Measurements from ENCODE around the gene CHEK1. TPM values are rescaled to one million over a fixed set of nuclear protein-coding genes. Genes with fewer than 3 reads are reported as not detected.

The CHEK1 gene
- polyA plus RNA-seq, 1 experiment: 33.2 TPM

GRCh38 chr11:125720781-125721180 lies 95.8 kb downstream of the CHEK1 start:
- DNase-seq (ENCODE audit: low read depth, low spot score): no peak
- Histone ChIP-seq H3K27ac (ENCODE audit: low read depth, low read length) (no peak overlapping the region), H3K9me3 (ENCODE audit: control insufficient read depth, insufficient read depth, low read length) (no peaks in the 10 kb centered on the region), H3K4me3 (ENCODE audit: low read depth, low read length) (no peak overlapping the region), H3K27me3 (ENCODE audit: control insufficient read depth, insufficient read depth, low read length) (no peaks in the 10 kb centered on the region)
- ChIA-PET POLR2A (no interaction called here), CTCF (no interaction called here)
- TF ChIP-seq, protein P1, sequence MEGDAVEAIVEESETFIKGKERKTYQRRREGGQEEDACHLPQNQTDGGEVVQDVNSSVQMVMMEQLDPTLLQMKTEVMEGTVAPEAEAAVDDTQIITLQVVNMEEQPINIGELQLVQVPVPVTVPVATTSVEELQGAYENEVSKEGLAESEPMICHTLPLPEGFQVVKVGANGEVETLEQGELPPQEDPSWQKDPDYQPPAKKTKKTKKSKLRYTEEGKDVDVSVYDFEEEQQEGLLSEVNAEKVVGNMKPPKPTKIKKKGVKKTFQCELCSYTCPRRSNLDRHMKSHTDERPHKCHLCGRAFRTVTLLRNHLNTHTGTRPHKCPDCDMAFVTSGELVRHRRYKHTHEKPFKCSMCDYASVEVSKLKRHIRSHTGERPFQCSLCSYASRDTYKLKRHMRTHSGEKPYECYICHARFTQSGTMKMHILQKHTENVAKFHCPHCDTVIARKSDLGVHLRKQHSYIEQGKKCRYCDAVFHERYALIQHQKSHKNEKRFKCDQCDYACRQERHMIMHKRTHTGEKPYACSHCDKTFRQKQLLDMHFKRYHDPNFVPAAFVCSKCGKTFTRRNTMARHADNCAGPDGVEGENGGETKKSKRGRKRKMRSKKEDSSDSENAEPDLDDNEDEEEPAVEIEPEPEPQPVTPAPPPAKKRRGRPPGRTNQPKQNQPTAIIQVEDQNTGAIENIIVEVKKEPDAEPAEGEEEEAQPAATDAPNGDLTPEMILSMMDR (IDR thresholded peaks at IDR 0.05; ENCODE audit: low read depth, low read length): no peak

DNA sequence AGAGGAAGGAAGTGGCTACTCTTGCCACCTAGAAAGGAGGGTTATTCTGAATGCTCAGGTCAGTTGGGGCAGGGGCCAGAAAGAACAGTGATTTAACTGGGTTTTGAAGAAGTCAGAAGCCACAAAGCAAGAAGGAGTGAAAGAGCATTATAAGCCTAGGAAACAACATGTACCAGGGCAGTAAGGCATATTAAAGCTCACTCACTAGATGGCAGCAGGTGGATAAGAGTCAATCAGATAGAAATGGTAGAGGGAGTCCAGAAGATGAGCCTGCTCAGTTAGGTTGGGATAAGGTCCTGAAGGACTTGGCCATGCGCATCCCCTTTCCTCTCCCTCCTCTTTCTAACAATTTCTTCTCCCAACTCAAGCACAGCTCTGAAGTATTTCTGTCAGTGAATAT lies 99.2 kb downstream of the CHEK1 start:
- Histone ChIP-seq H3K4me3 (ENCODE audit: low read depth, low read length) (no peak overlapping the region), H3K9me3 (ENCODE audit: control insufficient read depth, insufficient read depth, low read length) (no peaks in the 10 kb centered on the region), H3K27ac (ENCODE audit: low read depth, low read length) (no peak overlapping the region), H3K27me3 (ENCODE audit: control insufficient read depth, insufficient read depth, low read length) (peaks cover 2% of the 10 kb centered on the region)
- no peak for DNase-seq (ENCODE audit: low read depth, low spot score)
- CTCF ChIA-PET: no interaction called here
- POLR2A ChIA-PET: no interaction called here
- TF ChIP-seq, protein P1 (IDR thresholded peaks at IDR 0.05; ENCODE audit: low read depth, low read length): no peak

Small RNAs within 50 kb of the gene (small RNA-seq; reads per million reads assigned to genes)
- not detected for gene RNU2-35P (ENCODE audit: insufficient read length, low read depth)

Other genes with a start within 250 kb of the CHEK1 start
- 61.9 and 63.9 TPM in 2 replicates for gene FEZ1, start 128.9 kb upstream of the CHEK1 start, polyA plus RNA-seq (2011; rRNA removed)
- 129 and 150 TPM in 2 replicates for gene EI24, start 55.7 kb upstream of the CHEK1 start, polyA plus RNA-seq (2011; rRNA removed)
- 382 and 401 TPM in 2 replicates for gene STT3A, start 32.3 kb upstream of the CHEK1 start, polyA plus RNA-seq (2011; rRNA removed)
- not detected in 2 replicates for gene ACRV1, start 55.7 kb downstream of the CHEK1 start, polyA plus RNA-seq (2011; rRNA removed)
- gene PATE1, start 121.1 kb downstream of the CHEK1 start, polyA plus RNA-seq (2011; rRNA removed): not detected in 2 replicates
- not detected in 2 replicates for gene PATE2, start 153.7 kb downstream of the CHEK1 start, polyA plus RNA-seq (2011; rRNA removed)
- not detected in 2 replicates for gene PATE3, start 163.0 kb downstream of the CHEK1 start, polyA plus RNA-seq (2011; rRNA removed)
- gene PATE4, start 208.2 kb downstream of the CHEK1 start, polyA plus RNA-seq (2011; rRNA removed): not detected in 2 replicates